K562 (cell line): ENCODE results near the gene SEC63. TPM values are rescaled to one million over a fixed set of nuclear protein-coding genes. Genes with fewer than 3 reads are reported as not detected.
A peak's percentile ranks its signal among the peaks of the same experiment; 100 is the strongest.

ENCODE experiments used
- CBX1 ChIP-seq: sonication (generic); IDR thresholded peaks from 2 replicates; pipeline ENCODE4 v1.6.1; 2016; ENCODE audit warnings: antibody characterized with exemption, low read depth, mild to moderate bottlenecking
- CEBPG ChIP-seq, 3 experiments: fragments of 200-800 bp in 1 of 3; sonication (Bioruptor generic) in 1 of 3; sonication (generic) in 1 of 3; formaldehyde crosslinking in 1 of 3; IDR thresholded peaks in 2 of 3; conservative IDR thresholded peaks in 1 of 3; 2 replicates each; pipeline versions ENCODE4 v1.6.1 to v1.8.0; 2016 to 2022; ENCODE audit warnings: missing compliant biosample characterization in 2 of 3, missing genetic modification characterization in 2 of 3, mild to moderate bottlenecking in 1 of 3, missing genetic modification reagents in 1 of 3
- CTBP1 ChIP-seq: fragments of 450-650 bp; IDR thresholded peaks from 2 replicates; pipeline ENCODE4 v1.6.1; 2016; ENCODE audit warnings: borderline replicate concordance
- DACH1 ChIP-seq: fragments of 450-650 bp; IDR thresholded peaks from 2 replicates; pipeline ENCODE4 v1.6.1; 2018; ENCODE audit not compliant: partially characterized antibody
- DMBX1 ChIP-seq: fragments of 250-450 bp; sonication (Bioruptor Pico); IDR thresholded peaks from 2 replicates; pipeline ENCODE4 v1.8.0; 2022; ENCODE audit warnings: inconsistent platforms, mild to moderate bottlenecking, moderate library complexity, borderline replicate concordance
- GABPA ChIP-seq: fragments of 200-800 bp; sonication (Bioruptor generic); conservative IDR thresholded peaks from 2 replicates; pipeline ENCODE4 v1.6.1; 2016; ENCODE audit warnings: low read depth, missing genetic modification characterization, missing compliant biosample characterization
- HDAC8 ChIP-seq: fragments of 450-650 bp; IDR thresholded peaks from 2 replicates; pipeline ENCODE4 v1.6.1; 2016; ENCODE audit warnings: mild to moderate bottlenecking, missing genetic modification characterization, moderate library complexity, missing compliant biosample characterization
- MAX ChIP-seq: sonication (generic); formaldehyde crosslinking; IDR thresholded peaks from 2 replicates; pipeline ENCODE4 v1.9.0; 2022; ENCODE audit warnings: mild to moderate bottlenecking, missing genetic modification reagents
- MCM7 ChIP-seq, 2 experiments: fragments of 450-650 bp; IDR thresholded peaks; 2 replicates each; pipeline ENCODE4 v1.6.1; 2016 to 2018
- MLX ChIP-seq, 2 experiments: fragments of 450-650 bp in 1 of 2; sonication (generic) in 1 of 2; formaldehyde crosslinking; conservative IDR thresholded peaks; 2 replicates each; pipeline versions ENCODE4 v1.4.0 to v1.8.1; 2020 to 2022; ENCODE audit warnings: mild to moderate bottlenecking in 1 of 2, missing genetic modification reagents in 1 of 2
- PHF8 ChIP-seq: fragments of 200-600 bp; sonication (generic); IDR thresholded peaks from 2 replicates; pipeline ENCODE4 v1.6.1; 2012; ENCODE audit warnings: mixed run types, mild to moderate bottlenecking, inconsistent platforms, low read length, moderate library complexity, borderline replicate concordance
- PRDM10 ChIP-seq: fragments of 450-650 bp; IDR thresholded peaks from 2 replicates; pipeline ENCODE4 v1.6.1; 2018; ENCODE audit not compliant: partially characterized antibody
- RAD51 ChIP-seq: fragments of 450-650 bp; IDR thresholded peaks from 2 replicates; pipeline ENCODE4 v1.7.1; 2016; ENCODE audit warnings: low read depth, mild to moderate bottlenecking, borderline replicate concordance
- SAFB2 ChIP-seq: fragments of 200-400 bp; formaldehyde crosslinking; IDR thresholded peaks from 2 replicates; pipeline ENCODE4 v1.6.1; 2018; ENCODE audit warnings: borderline replicate concordance, low read length, low read depth, moderate library complexity; ENCODE audit not compliant: severe bottlenecking
- SMC3 ChIP-seq: conservative IDR thresholded peaks from 2 replicates; pipeline ENCODE4 v1.6.1; 2011; ENCODE audit warnings: low read depth, low read length, improper control_type of control experiment; ENCODE audit not compliant: insufficient read depth
- SRF ChIP-seq, 2 experiments: fragments of 250-450, 450-650 bp in 1 of 2; sonication (Bioruptor Pico) in 1 of 2; sonication (generic) in 1 of 2; formaldehyde crosslinking; IDR thresholded peaks; 2 replicates each; pipeline versions ENCODE4 v1.5.0 to v1.5.1; 2020 to 2022; ENCODE audit warnings: mild to moderate bottlenecking in 1 of 2, missing genetic modification reagents in 1 of 2
- TAF7 ChIP-seq: fragments of 450-650 bp; IDR thresholded peaks from 2 replicates; pipeline ENCODE4 v1.6.1; 2016; ENCODE audit warnings: missing genetic modification characterization, missing compliant biosample characterization
- XRCC4 ChIP-seq: IDR thresholded peaks from one replicate; pipeline ENCODE4 v1.6.1; 2011; ENCODE audit not compliant: insufficient read depth, insufficient read length; ENCODE audit errors: extremely low read depth
- ZBTB8A ChIP-seq: fragments of 450-650 bp; IDR thresholded peaks from 2 replicates; pipeline ENCODE4 v1.6.1; 2018; ENCODE audit warnings: mild to moderate bottlenecking, moderate library complexity; ENCODE audit not compliant: partially characterized antibody
- ZNF277 ChIP-seq: fragments of 250-450 bp; sonication (Bioruptor Pico); IDR thresholded peaks from 2 replicates; pipeline ENCODE4 v1.8.0; 2022; ENCODE audit warnings: inconsistent platforms, mild to moderate bottlenecking, moderate library complexity, borderline replicate concordance
- polyA plus RNA-seq, 8 experiments: library from polyadenylated mRNA; depleted of rRNA in 4 of 8; stranded (reverse) in 5 of 8; unstranded in 3 of 8; fragments of >200 nt; fragmentation: Nextera tagmentation in 2 of 8; fragmentation: Illumina TruSeq in 1 of 8; extraction: Ambion mirVana in 2 of 8; extraction: Trizol in 1 of 8; gene quantifications; 2 replicates each; pipeline versions ENCODE4 v1.2.1 to v1.2.3, GENCODE V29; 2011 to 2014; ENCODE audit warnings: inconsistent platforms in 1 of 8, missing spikeins in 1 of 8
- total RNA-seq, 7 experiments: library from RNA; depleted of rRNA in 6 of 7; stranded (reverse); fragments of >200 nt in 6 of 7; fragmentation: Illumina TruSeq in 2 of 7; extraction: Trizol in 2 of 7; gene quantifications; 2 replicates each; pipeline versions ENCODE4 v1.2.1 to v1.2.3, GENCODE V29; 2011 to 2021; ENCODE audit warnings: low replicate concordance in 1 of 7

SEC63 gene
- total and polyA plus RNA-seq, 9 of the 15 experiments (the other 6 are each of a cell fraction or from before 2014, with no cell fraction given): 13.8 to 74.6 (median 28.4) TPM

- no peak for TF ChIP-seq ZBTB8A
- no peak for TF ChIP-seq SRF (CRISPR knock-in tag; IDR thresholded peaks at IDR 0.05)
- no peak for TF ChIP-seq SAFB2
- TF ChIP-seq HDAC8 (tag): no peak
- peak; percentile 41; the same call in 1 of the 2 replicates for TF ChIP-seq MAX (CRISPR knock-in tag)
- TF ChIP-seq GABPA: peak; percentile 74
- TF ChIP-seq TAF7 (tag): no peak
- no peak for TF ChIP-seq ZNF277 (CRISPR knock-in tag)
- TF ChIP-seq DMBX1: no peak
- TF ChIP-seq CTBP1: peak; percentile 34; the same call in 1 of the 2 replicates
- TF ChIP-seq PHF8: peak; percentile 38; the same call in 1 of the 2 replicates
- peak; percentile 74; the same call in 1 of the 2 replicates for TF ChIP-seq SMC3
- TF ChIP-seq CBX1: peak; percentile 42; the same call in 1 of the 2 replicates
- no peak for TF ChIP-seq MCM7 (IDR thresholded peaks at IDR 0.05)
- TF ChIP-seq DACH1: no peak
- TF ChIP-seq RAD51: no peak
- no peak for TF ChIP-seq XRCC4
- TF ChIP-seq MLX (CRISPR knock-in tag; conservative IDR thresholded peaks at IDR 0.05): no peak
- no peak for TF ChIP-seq CEBPG (CRISPR knock-in tag; IDR thresholded peaks at IDR 0.05)
- no peak for TF ChIP-seq CEBPG (tag; conservative IDR thresholded peaks at IDR 0.05 in 1 of 2, IDR thresholded peaks at IDR 0.05 in 1 of 2)
- TF ChIP-seq PRDM10: peak; percentile 94
Observed at GRCh38 chr6:107847844-107848802, 109.9 kb downstream of the SEC63 start (continued).
